COR-L47 (cell line): Measurements from ENCODE around the gene PPP4R3A.
"Not testable (repeated sequence)": the region's sequence is repeated elsewhere in the genome, so short reads cannot be mapped to it uniquely, and the experiment has no call there.

Experiments used
- DNase-seq: peaks from one replicate; lab custom pipeline; 2025; lab: John Stamatoyannopoulos, UW

PPP4R3A gene

GRCh38 chr14:91503000-91503504 is 7.1 kb downstream of the PPP4R3A start:
- no peak for DNase-seq

GRCh38 chr14:91501951-91502930 is 7.9 kb downstream of the PPP4R3A start:
- DNase-seq = no peak

- no peak for DNase-seq
Measured at GRCh38 chr14:91501348-91501747, 8.8 kb downstream of the PPP4R3A start.

GRCh38 chr14:91496790-91497189 is 13.3 kb downstream of the PPP4R3A start:
- no peak for DNase-seq

- not testable (repeated sequence) for DNase-seq
Measured at GRCh38 chr14:91494392-91495065, 15.6 kb downstream of the PPP4R3A start.

DNA sequence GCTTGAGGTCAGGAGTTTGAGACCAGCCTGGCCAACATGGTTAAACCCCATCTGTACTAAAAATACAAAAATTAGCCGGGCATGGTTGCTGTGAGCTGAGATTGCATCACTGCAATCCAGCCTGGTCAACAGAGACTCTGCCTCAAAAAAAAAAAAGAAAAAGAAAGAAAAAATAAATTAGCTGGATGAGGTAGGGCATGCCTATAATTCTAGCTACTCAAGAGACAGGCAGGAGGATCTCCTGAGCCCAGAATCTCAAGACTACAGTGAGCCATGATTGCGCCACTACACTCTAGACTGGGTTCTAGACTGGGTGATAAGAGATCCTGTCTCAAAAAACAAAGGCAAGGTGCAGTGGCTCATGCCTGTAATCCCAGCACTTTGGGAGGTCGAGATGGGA is 16.9 kb downstream of the PPP4R3A start:
- DNase-seq = no peak

GRCh38 chr14:91484744-91485143 is 25.4 kb downstream of the PPP4R3A start:
- no peak for DNase-seq

- no peak for DNase-seq
Measured at GRCh38 chr14:91484186-91484585, 25.9 kb downstream of the PPP4R3A start.

- no peak for DNase-seq
Measured at GRCh38 chr14:91482263-91483013, 27.7 kb downstream of the PPP4R3A start.

- no peak for DNase-seq
Measured at GRCh38 chr14:91477388-91477787, 32.7 kb downstream of the PPP4R3A start.

DNA sequence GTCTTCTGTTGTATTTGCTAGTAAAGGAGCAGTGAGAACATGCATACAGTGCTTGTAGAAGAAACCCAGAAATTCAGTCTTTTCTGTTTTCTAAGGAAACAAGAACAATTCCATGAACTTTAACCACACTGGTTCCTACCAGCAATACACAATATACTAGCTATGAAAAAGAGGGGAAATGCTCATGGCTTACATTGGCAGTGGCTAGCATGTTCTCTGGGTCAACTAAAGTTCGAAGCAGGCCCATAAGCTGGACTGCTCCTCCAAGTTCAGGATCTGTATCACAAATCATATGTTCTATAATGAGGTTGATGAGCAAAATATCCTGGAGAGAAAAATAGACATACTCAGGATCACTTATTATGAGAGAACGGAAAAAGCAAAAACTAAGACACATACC is 37.1 kb downstream of the PPP4R3A start:
- DNase-seq = no peak

DNA sequence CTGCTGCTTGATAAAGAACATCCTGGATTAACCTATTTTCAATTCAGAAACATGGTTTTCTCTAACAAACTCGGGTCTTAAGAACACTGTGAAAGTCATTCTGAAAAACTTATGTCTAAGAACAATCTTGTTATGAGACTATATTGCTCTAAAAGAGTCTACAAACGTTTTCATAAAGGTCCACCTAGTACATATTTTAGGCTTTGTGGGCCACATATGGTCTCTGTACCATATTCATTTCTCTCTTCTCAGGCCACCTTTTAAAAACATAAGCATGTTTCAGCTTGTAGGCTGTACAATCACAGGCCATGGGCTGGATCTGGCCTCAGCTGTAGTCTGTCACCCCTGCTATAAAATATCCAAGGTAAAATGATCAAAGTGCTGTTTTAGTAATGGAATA is 39.9 kb downstream of the PPP4R3A start:
- no peak for DNase-seq

GRCh38 chr14:91466192-91466591 is 43.9 kb downstream of the PPP4R3A start:
- peak; percentile 9 for DNase-seq

GRCh38 chr14:91464615-91465205 is 45.4 kb downstream of the PPP4R3A start:
- DNase-seq = no peak

DNA sequence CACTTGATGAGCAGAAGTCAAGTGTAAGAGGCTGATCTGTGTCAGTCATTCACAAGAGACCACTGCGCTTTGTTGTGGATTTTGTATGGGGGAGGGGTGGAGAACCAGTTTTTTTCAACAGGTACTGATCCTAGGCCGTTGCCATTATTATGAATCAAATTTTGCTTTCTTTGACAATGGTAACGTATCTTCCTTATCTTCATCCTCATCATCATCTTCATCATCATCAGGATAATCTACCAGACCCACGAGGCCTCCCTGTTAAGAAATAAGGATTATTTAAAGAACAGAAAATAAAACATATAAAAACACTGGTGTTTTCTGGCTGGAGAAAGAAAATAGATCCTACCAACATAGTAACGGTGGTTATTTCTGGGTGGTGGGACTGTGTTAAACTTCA is 51.5 kb downstream of the PPP4R3A start:
- DNase-seq = no peak

DNA sequence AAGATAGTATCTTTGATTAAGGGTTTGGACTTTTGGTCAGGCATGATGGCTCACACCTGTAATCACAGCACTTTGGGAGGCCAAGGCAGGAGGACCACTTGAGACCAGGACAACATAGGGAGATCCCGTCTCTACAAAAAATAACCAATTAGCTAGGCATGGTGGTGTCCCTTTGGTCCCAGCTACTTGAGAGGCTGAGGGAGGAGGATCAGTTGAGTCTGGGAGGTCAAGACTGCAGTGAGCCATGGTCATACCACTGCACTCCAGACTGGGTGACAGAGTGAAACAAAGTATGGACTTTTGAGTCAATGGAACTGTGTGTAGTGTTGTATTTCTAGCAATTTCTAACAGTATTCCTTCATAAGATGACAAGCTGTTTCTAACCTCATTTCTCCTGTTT is 53.8 kb downstream of the PPP4R3A start:
- DNase-seq = no peak

DNA sequence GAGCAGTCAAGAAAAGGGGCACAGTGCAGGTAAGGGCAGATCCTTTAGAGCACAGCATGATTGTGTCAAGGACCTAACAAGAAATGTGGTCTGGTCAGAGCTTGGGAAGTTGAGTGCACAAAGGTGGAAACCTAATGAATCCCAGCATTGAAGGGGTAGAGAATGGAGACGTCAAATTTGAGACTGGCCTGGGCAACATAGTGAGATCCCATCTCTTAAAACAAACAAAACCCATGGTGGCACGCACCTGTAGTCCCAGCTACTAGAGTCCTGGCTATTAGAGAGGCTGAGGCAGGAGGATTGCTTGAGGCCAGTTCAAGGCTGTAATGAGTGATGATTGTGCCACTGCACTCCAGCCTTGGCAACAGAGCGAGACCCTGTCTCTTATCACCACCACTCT is 55.5 kb downstream of the PPP4R3A start:
- DNase-seq = no peak

GRCh38 chr14:91454155-91454554 is 56.0 kb downstream of the PPP4R3A start:
- DNase-seq = no peak

GRCh38 chr14:91453744-91454143 is 56.4 kb downstream of the PPP4R3A start:
- no peak for DNase-seq

- no peak for DNase-seq
Measured at GRCh38 chr14:91444335-91445020, 65.6 kb downstream of the PPP4R3A start.

- DNase-seq = no peak
Measured at GRCh38 chr14:91439345-91439744, 70.8 kb downstream of the PPP4R3A start.
